HG03095 (cell line): ENCODE measurements around the gene KRIT1.
"Not testable (repeated sequence)": the region's sequence is repeated elsewhere in the genome, so short reads cannot be mapped to it uniquely, and the experiment has no call there.

Experiments used
- ATAC-seq: cut with Tn5 transposase; IDR thresholded peaks from one replicate; pipeline ENCODE4 v1.9.1; 2021; ENCODE audit warnings: moderate library complexity; ENCODE audit not compliant: unreplicated experiment

Gene KRIT1

GRCh38 chr7:92250603-92251002, 4.9 kb upstream of the KRIT1 start:
- no peak for ATAC-seq

- ATAC-seq = peak; percentile 19
Measured at GRCh38 chr7:92246360-92247101, 817 bp upstream of the KRIT1 start.

GRCh38 chr7:92244808-92245486, 767 bp downstream of the KRIT1 start:
- ATAC-seq = peak; percentile 0

- no peak for ATAC-seq
Measured at GRCh38 chr7:92242972-92243371, 2.7 kb downstream of the KRIT1 start.

- no peak for ATAC-seq
Measured at GRCh38 chr7:92230547-92230946, 15.2 kb downstream of the KRIT1 start.

- no peak for ATAC-seq
Measured at GRCh38 chr7:92228742-92229141, 17.0 kb downstream of the KRIT1 start.

GRCh38 chr7:92228100-92228499, 17.6 kb downstream of the KRIT1 start:
- ATAC-seq = no peak

GRCh38 chr7:92226981-92227380, 18.7 kb downstream of the KRIT1 start:
- no peak for ATAC-seq

GRCh38 chr7:92221766-92222165, 23.9 kb downstream of the KRIT1 start:
- ATAC-seq = no peak

GRCh38 chr7:92206672-92207071, 39.0 kb downstream of the KRIT1 start:
- ATAC-seq = no peak

GRCh38 chr7:92205987-92206386, 39.7 kb downstream of the KRIT1 start:
- ATAC-seq = no peak

GRCh38 chr7:92200791-92201190, 44.9 kb downstream of the KRIT1 start:
- ATAC-seq = no peak

- ATAC-seq = no peak
Measured at GRCh38 chr7:92192326-92192725, 53.4 kb downstream of the KRIT1 start.

GRCh38 chr7:92189246-92189645, 56.5 kb downstream of the KRIT1 start:
- ATAC-seq = not testable (repeated sequence)

- not testable (repeated sequence) for ATAC-seq
Measured at GRCh38 chr7:92184294-92184693, 61.4 kb downstream of the KRIT1 start.

- ATAC-seq = peak; percentile 100
Measured at GRCh38 chr7:92178928-92179924, 66.5 kb downstream of the KRIT1 start, which contains the start of gene LRRD1. Gene LRRD1 (minus strand): TSS chr7:92179142. CDS start chr7:92165202, 13,940 bp downstream.

- no peak for ATAC-seq
Measured at GRCh38 chr7:92177362-92177761, 68.4 kb downstream of the KRIT1 start.

GRCh38 chr7:92169529-92169928, 76.2 kb downstream of the KRIT1 start:
- ATAC-seq = not testable (repeated sequence)

GRCh38 chr7:92161271-92161670, 84.4 kb downstream of the KRIT1 start:
- no peak for ATAC-seq

GRCh38 chr7:92158660-92159575, 86.8 kb downstream of the KRIT1 start:
- ATAC-seq = peak; percentile 81
